ENCODE data around the gene TNPO2.

- TF ChIP-seq TAF1 (IDR thresholded peaks at IDR 0.05; ENCODE audit: borderline replicate concordance, insufficient read depth, low read length) (no peak), SIN3A (IDR thresholded peaks at IDR 0.05; ENCODE audit: borderline replicate concordance, insufficient read depth, low read length) (no peak)
These were observed 18.6 kb downstream of the TNPO2 start for GRCh38 chr19:12705169-12705568.
